ENCODE data around the gene IGFL4.
"Not testable (repeated sequence)": the region's sequence is repeated elsewhere in the genome, so short reads cannot be mapped to it uniquely, and the experiment has no call there.

Gene IGFL4

DNA sequence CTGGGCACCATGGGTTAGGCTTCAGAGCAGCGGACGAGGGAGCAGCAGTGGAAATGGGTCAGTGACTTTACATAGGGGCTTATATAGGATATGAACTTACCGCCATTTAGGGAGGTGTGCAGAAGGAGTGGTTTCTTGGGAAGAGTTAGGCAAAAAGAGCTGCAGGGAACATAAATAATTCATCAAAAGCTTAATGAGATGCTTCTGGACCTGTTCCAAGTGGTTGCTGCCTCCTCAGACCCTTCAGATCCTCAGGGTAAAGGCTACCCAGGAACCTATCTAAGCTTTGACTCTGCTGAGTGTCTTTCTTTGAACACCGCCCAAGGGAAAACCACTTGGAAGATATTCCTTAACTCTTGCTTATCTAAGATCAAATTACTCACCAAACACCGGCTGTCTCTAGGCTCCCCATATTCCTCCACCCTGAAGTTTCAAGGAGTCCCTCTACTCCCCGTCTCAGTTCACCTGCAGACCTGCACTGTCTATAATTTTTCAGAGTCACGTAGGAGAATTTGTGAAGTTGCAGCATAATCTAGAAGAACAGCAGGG lies at the start of gene IGFL4:
Gene IGFL4 (minus strand): TSS at position 51 of the 549 bp plus-strand sequence. CDS start 40 bp downstream, at position 11.
- no peak for DNase-seq

DNA sequence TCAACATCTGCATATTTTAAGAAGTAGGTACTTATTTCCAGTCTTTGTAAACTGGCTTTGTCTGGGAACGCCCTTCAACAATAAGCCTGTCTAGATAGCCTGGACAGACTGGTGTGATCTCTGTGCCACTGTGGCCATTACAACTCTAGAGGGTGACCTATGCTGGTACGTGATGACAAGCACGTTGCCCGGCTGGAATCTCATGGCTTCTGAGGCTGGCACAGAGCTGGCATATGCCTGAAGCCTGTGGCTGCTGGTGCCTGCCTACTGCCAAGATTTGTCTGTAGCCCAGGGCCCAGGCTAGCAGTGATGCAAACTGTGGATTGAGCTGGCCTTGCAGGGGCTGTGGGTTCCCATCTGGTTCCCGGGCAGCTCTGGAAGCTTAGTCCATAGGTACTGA lies 49.6 kb upstream of the IGFL4 start:
- no peak for DNase-seq

DNA sequence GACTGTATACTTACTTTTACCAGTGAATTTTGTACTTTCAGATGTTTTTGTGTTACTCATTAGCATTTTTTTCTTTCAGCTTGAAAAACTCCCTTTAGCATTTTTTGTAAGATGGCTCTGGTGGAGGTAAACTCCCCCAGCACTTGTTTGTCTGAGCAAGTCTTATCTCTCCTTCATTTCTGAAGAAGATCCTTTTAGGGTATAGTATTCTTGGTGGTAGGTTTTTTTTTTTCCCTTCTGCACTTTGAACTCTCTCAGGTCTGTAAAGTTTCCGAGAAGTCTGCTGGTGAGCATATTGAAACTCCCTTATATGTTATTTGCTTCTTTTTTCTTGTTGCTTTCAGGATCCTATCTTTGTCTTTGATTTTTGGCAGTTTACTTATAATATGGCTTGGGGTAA lies 48.6 kb upstream of the IGFL4 start:
- DNase-seq, result no peak

DNA sequence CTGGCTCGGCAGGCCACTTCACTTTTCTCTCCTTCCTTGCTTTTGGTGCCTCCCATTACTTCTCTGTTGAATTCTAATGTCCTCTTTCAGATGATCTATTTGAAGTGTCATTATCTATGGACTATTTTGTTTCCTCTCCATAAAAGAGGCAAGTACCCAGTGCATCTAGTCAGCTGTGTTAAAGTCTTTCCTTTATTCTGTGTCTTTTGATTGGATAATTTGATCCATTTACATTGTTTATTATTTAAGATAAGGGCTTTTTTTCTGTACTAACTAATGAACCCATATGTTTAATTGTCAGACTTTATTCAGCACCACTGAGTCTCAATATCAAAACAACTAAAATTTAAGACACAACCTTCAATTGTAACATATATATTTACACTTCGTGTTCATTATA lies 47.3 kb upstream of the IGFL4 start:
- DNase-seq, result no peak

DNA sequence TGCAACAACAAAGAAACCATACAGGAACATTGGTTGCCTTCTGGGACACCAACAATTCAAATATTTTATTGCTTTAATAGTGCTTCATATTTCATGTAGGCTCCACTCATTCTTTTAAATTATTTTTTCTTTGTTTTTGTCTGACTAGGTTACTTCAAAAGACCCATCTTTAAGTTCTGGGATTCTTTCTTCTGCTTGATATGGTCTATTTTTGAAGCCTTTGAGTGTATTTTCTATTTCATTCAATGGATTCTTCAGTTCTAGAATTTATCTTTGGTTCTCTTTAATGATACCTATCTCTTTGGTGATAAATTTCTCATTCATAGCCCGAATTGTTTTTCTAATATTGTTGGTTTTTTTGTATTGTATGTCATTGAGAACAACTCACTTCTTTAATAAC lies 45.1 kb upstream of the IGFL4 start:
- no peak for DNase-seq

DNA sequence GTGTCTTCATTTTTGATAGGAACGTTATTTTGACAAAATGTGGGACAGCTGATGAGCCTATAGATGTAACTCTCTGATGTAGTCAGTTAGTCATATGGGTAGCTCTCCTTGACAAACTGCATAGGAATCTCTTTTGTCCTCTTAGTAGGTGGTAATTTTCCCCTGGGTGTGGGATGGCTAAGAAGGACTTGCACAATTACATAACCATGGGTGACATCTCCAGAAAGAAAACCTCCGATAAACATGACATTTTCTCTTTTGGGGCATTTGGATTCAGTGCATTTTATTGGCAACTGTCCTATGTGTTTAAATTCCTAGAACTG lies 41.9 kb upstream of the IGFL4 start:
- DNase-seq, result no peak

DNA sequence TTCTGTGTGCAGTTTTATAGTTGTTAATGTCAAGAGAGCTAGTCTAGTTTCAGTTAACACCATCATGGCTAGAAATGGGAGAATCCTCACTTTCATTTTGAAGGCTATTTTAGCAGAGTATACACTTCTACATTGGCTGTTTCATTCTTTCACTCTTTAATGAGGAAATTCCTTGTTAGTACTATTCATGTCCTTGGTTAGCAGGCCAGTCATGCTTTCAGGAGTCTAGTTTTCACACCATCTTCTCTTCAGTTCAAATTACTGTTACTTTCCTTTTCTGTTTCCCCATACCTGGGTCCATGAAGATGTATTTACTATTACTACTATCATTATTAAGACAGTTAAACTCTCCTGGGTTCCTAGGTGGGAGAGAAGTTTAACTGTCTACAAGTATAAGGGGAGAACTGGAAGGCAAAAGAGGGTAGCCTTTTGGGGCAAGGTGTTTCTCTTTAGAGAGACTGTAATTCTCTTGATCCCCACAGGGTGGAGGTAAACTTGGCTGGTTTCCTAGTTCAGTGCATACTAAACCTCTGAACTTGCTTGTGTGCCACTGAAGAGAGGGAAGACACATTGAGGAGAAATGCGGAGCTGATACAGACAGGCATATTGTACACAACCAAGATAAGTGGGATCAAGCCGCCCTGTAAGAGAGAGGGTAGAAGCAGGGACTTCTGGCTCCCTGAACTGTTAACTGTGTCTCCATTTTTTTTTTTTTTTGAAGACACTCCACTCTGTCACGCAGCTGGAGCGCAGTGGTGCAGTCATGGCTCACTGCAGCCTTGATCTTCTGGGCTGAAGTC lies 41.3 kb upstream of the IGFL4 start:
- DNase-seq, result no peak

DNA sequence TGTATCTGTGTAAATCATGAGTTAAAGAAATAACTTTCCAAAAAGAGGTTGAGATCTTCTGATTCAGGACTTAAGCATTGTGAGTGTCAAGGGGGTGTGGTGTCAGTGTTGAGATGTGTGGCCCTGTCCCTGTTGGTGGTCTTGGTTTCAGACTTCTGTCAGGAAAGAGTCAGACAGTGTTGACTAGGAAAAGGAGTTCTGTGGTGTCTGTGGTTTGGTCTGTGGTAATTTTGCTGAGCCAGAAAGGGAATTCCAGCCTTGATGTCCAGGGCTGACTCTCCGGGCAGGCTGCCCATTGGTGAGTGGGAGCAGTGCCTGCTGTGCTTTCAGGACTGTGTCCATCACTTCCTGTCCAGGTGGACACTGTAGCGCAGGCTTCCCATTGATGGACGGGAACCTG lies 39.8 kb upstream of the IGFL4 start:
- no peak for DNase-seq

DNA sequence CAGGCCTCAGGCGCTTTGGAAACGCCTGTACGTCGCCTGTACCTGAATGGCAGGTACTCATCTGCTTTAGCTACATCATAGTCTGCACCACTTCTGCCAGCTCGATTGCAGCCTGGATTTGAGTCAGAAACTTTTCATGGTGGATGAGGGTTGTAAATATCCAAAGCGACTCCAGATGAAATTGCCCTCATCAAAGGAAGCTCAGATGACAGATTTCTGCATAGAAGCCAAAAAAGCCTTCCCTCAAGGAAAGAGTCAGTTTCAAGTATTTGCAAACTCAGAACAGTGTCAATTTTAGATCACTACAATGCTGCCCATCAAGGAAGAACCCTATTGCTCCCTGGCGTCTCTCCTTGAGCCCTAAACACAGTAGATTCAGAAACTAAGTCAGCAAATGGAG lies 38.8 kb upstream of the IGFL4 start:
- no peak for DNase-seq

DNA sequence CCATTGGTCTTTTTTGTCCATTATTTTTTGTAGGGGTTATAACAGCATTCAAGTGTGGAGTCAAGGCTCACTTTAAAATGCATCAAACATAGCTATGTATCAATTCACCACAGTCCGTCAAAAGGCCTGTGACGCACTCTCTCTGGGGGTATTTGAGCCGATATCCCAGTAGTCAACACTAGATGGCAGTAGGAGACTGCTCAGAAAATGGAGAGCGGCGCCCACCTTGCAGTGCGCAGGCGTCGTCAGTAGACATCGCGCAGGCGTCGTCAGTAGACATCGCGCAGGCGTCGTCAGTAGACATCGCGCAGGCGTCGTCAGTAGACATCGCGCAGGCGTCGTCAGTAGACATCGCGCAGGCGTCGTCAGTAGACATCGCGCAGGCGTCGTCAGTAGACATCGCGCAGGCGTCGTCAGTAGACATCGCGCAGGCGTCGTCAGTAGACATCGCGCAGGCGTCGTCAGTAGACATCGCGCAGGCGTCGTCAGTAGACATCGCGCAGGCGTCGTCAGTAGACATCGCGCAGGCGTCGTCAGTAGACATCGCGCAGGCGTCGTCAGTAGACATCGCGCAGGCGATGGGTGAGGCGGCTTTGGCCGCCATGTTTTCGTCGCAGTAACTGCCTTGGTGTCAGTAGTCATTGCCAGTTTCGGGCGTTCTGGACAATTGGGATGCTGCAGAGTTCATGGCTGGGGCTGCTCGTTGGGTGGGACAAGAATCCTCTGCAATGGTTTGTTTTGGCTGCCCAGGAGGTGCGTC lies 38.0 kb upstream of the IGFL4 start:
- DNase-seq, result not testable (repeated sequence)

DNA sequence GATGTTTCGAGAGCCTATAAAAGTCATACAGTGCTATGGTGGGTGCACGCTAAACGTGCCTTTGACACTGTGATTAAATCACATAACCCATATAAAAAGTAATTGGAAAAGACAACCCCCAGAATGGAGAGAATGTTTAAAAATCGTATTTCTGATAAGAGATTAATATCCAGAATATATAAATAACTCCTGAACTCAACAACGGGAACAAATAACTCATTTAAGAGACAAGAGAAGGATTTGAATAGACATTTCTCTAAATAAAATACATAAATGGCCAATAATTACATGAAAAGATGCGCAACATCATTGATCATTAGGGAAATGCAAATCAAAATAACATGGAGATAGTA lies 37.0 kb upstream of the IGFL4 start:
- no peak for DNase-seq

DNA sequence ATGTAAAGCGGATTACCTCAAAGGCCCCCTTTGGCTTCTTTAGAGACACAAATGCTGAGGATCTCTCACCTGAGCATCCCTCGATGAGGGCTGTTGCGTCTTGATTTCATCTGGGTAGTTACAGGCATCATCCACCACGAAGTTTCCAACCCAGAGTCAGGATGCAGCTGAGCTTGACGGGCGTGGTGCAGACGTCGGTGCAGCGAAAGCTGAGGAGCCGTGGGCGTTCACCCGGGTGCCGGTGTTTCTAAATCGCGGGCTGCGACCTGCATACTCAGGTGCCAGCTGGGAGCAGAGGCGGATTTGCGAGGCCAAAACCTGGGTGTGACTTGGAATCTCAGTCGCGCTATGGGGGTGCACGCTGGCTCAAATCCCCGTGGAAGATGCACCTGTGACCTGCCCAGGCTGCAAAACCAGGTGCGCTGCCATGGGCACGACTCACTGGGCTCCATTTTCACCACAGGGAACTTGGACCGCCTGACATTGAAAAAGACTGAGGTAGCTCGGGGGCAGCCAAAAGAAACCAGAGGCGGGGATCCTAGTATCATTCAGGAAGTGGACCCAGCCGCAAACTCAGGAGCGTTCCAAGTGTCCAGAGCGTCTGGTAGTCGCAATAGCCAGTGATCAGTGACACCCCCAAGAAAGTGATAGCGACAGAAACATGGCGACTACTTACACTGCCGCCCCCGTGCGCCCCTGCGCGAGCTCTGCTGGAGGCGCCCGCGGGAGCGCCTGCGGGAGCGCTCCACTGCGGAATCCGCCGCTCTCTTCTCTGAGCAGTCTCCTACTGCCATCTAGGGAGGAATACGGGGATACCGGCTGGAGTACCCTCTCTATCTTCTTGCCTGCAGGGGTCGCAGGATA lies 36.4 kb upstream of the IGFL4 start:
- no peak for DNase-seq

DNA sequence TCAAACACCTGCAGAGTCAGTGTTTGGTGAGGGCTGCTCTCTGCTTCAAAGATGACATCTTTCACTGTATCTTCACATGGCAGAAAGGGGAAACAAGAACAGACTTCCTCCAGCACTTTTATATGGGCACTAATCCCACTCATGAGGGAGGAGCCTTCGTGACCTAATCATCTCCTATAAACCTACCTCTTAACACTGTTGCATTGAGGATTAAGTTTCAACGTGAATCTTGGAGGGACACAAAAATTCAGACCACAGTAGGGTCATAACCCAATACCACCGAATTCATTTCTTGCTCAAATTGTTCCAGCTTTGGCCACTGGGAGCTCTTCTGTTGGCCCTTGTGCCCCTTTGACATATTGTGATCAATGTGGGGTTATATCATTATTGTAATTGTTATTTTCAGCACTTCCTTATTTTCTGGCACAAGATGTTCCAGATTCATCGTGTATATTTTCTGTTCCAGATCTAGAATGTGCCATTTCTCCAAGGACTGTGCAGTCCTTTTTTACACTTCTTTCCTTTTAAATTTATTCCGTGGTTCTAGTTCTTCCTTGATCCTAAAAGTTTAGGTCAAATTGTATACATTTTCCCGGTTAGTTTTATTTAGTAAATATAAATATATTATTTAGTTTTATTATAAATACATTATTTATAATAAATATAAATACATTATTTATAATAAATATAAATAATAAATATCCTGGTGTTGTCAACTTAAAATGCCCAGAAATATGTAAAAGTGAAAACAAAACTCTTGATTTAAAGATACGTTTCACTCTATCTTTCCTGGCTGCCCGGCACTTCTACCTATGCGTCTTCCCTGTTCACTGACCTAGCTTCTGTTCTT lies 35.5 kb upstream of the IGFL4 start:
- DNase-seq, result no peak

DNA sequence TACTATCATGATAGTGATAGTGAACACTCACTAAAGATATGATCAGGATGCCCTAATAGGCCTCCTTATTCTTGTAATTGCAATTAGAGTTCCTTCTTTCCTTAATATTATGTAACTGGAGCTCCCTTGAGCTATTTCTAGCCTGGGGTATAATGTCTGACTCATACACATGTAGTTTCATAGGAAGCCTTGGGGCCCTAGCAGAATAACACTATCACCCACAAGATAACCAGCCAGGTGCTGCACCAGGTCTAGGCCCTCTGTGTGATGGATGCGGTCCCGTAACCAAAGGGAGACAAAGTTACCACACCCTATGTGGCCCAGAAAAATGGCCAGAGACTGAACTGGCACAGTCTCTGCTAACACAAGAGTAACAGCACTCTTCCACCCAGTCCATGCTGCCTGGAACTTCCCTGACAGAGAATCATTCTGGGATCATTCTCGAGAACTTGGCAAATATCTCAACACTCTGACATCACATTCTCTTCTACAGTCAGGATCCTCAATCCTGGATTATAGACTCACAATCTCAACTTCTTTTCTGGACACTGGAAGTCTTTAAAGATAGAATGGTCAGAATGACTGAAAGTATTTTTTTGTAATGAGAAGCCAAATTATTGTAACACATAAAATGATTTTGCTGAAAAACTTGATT lies 32.6 kb upstream of the IGFL4 start:
- no peak for DNase-seq

DNA sequence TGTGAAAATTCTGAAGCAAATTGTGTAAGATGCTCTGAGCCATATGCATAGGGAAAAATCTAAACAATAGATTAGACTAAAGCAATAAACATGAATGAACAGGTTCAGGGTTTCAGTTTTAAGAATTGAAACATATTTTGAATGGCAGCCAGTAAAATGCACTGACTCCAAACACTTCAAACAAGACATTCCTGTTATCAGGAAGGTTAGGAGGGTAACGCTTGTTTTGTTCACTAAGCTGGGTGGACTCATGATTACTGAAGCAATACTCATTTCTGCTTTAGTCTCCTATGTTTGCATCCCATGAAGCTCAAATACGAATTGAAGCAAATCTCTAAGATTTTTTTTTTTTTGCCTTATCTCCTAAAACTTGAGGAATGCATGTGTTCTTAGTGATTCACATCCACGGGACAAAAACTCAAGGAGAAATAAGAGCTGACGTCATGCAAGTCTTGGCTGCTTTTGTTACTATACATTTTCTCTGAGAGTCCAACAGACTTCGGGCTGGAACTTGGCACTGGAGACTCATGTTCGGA lies 29.1 kb upstream of the IGFL4 start:
- no peak for DNase-seq

DNA sequence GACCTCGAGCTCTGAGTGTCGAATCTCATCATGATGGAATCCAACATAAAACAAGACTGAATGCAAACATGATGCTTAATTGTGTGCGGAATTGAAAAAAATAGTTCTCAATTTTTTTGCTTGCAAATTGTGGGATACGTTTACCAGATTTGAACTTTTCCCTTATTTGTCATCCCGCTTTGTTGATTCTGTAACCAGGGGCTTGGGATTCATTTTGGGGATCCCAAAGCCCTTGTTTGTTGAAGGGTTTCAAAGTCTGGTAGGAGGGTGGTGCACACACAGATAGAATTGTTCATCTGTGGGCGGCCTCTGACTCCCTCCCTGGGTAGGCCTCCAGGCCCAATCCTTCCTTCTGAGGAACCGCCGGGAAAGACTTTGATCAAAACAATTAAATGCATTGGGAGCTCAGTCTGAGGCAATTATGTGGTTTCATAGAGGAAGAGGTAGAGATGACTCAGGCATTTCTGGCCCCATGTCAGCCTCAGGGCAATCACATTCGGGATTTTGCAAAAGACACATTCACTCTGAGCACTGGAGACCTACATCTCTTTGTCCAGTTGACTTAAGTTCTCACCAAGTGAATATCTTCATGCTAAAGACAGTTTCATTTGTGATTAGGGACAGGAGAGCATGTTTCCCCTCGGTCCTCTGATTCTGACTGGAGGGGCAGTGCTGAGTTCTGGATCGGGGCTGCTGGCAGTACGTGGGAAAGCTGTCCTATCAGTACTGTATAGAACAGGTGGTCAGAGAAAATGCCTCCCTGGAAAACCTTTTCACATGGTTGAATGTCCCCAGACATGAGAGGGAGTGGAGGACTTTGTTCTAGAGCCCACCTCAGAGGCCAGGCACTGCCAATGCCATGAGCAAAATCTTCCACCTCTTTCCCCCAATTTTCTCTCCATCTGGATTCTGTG lies 27.8 kb upstream of the IGFL4 start:
- DNase-seq, result no peak

DNA sequence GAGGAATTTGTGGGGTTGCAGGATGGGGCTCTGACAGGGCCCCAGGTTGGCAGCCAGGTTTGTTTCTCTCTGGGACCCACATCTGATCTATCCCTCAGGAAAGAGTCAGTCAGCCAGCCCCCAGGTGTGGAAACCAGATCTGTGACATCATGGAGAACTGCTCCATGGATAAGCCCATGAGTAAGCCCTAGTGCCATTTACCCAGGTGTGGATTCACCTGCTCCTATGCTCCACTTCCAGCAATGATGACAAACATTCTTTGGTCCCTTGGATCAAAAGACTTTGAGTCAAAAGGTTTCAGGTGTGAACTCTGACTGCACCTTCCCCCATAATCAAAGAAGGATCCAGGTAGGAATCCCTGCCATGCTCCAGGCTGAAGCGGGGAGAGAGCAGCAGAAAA lies 26.9 kb upstream of the IGFL4 start:
- DNase-seq, result no peak

DNA sequence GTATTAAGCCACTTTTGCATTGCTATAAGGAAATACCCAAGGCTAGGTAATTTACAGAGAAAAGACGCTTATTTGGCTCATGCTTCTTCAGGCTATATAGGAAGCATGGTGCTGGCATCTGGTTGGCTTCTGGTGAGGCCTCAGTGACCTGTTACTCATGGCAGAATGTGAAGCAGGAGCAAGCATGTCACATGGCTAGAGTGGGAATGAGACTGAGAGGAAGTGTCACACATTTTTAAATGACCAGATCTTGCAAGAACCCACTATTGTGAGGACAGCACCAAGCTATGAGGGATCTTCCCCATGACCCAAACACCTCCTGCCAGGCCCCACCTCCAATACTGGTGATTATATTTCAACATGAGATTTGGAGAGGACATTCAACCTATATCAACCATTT lies 25.7 kb upstream of the IGFL4 start:
- DNase-seq, result no peak

DNA sequence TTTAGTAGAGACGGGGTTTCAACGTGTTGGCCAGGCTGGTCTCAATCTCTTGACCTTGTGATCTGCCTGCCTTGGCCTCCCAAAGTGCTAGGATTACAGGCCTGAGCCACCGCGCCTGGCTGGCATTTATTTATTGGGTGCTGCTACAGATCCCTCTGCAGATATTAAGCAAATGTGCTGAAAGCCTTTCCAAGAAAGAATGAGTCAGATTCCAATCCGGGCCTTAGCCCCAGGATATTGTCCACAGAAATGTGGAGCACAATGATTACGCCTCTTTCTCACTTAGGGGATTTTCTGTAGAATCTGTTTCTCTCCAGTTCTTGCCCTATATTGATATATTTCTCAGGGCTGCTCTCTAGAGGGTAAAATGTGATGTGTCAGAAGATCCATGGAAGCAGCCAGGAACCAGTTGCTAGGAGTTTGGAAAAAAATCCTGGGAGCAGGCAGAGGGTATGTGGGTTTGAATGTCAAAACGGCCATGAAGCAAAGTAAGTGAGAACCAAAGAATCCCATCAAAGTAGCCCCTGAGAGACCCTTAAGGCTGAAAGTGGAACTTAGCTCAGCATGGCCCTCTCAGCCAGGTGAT lies 24.8 kb upstream of the IGFL4 start:
- DNase-seq, result no peak

DNA sequence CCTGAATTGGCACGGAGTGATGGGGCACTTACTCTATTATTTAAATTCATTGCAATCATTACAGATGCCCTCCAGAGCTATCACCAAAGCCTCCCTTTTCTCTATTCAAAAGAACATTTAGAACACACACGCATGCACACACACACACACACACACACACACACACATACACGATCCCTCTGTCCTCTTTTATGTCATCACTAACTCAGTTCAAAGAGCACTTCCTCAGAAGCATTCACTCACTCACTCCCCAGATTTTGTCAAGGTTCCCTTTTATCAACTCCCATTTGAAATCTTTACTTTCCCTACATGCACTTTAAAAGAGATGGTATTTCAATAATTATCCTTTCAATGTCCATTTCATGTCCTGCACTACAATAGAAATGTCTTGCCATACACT lies 22.4 kb upstream of the IGFL4 start:
- DNase-seq, result no peak

Measured in activated CD4-positive, CD25-positive, alpha-beta regulatory T cell treated with anti-CD3 and anti-CD28 coated beads, Interleukin-2, amount 50 U/mL, for 72 hours (primary cell).